GM23338 (cell line): Measurements from ENCODE around the gene SPART. TPM values are rescaled to one million over a fixed set of nuclear protein-coding genes. Genes with fewer than 3 reads are reported as not detected.

Experiments
- ATAC-seq: fragments of 200-7000 bp; cut with Tn5 transposase; 3 replicates; pipeline ENCODE4 v1.9.1; 2020
- DNase-seq: peaks from one replicate; pipeline ENCODE4 v3.0.0-alpha.2; 2015; ENCODE audit warnings: low spot score
- H2AFZ ChIP-seq: fragments of 200-600 bp; sonication (generic); 2 replicates; pipeline ENCODE4 v1.8.0; 2016; ENCODE audit warnings: antibody characterized with exemption, mild to moderate bottlenecking, moderate library complexity
- H3F3A ChIP-seq: fragments of 200-600 bp; sonication (generic); replicated peaks from 2 replicates; pipeline ENCODE4 v1.8.0; 2017; ENCODE audit warnings: antibody characterized with exemption, mixed run types, low read depth
- H3K27ac ChIP-seq: fragments of 200-600 bp; sonication (generic); 2 replicates; pipeline ENCODE4 v1.6.1; 2016; ENCODE audit warnings: low read depth
- H3K27me3 ChIP-seq: fragments of 200-600 bp; sonication (generic); 2 replicates; pipeline ENCODE4 v1.8.0; 2016; ENCODE audit warnings: mild to moderate bottlenecking, mixed run types, moderate library complexity; ENCODE audit not compliant: insufficient read depth
- H3K36me3 ChIP-seq: fragments of 200-600 bp; sonication (generic); 2 replicates; pipeline ENCODE4 v1.8.0; 2016; ENCODE audit warnings: mild to moderate bottlenecking; ENCODE audit not compliant: insufficient read depth
- H3K4me1 ChIP-seq: fragments of 200-600 bp; sonication (generic); 2 replicates; pipeline ENCODE4 v1.8.0; 2016; ENCODE audit warnings: mild to moderate bottlenecking, moderate library complexity; ENCODE audit not compliant: insufficient read depth
- H3K4me2 ChIP-seq: fragments of 200-600 bp; sonication (generic); 2 replicates; pipeline ENCODE4 v1.7.1; 2017; ENCODE audit warnings: mixed run types
- H3K4me3 ChIP-seq: fragments of 200-600 bp; sonication (generic); 2 replicates; pipeline ENCODE4 v1.6.1; 2016; ENCODE audit warnings: mixed run types
- H3K79me2 ChIP-seq: fragments of 200-600 bp; sonication (generic); replicated peaks from 2 replicates; pipeline ENCODE4 v1.8.0; 2017; ENCODE audit warnings: mild to moderate bottlenecking; ENCODE audit not compliant: insufficient read depth
- H3K9me2 ChIP-seq: fragments of 200-600 bp; sonication (generic); 2 replicates; pipeline ENCODE4 v1.8.0; 2017; ENCODE audit not compliant: insufficient read depth
- H4K20me1 ChIP-seq: fragments of 200-600 bp; sonication (generic); replicated peaks from 2 replicates; pipeline ENCODE4 v1.8.0; 2017; ENCODE audit warnings: mild to moderate bottlenecking; ENCODE audit not compliant: insufficient read depth
- H3K27ac Mint-ChIP-seq: 2 replicates; pipeline ENCODE4 v1.8.0; 2020; ENCODE audit warnings: inconsistent platforms, mild to moderate bottlenecking, moderate library complexity, mixed read lengths
- H3K27me3 Mint-ChIP-seq: 3 replicates; pipeline ENCODE4 v1.8.0; 2022; ENCODE audit warnings: low read depth, mild to moderate bottlenecking, moderate library complexity, mixed read lengths, inconsistent platforms; ENCODE audit not compliant: insufficient read depth, poor library complexity
- H3K36me3 Mint-ChIP-seq: 3 replicates; pipeline ENCODE4 v1.8.0; 2021; ENCODE audit warnings: low read depth, mild to moderate bottlenecking, inconsistent platforms, moderate library complexity, mixed read lengths
- H3K4me1 Mint-ChIP-seq: 3 replicates; pipeline ENCODE4 v1.8.0; 2020; ENCODE audit warnings: mild to moderate bottlenecking, inconsistent platforms, mixed read lengths
- H3K4me3 Mint-ChIP-seq: 3 replicates; pipeline ENCODE4 v1.8.0; 2021; ENCODE audit warnings: moderate library complexity, mild to moderate bottlenecking, inconsistent platforms, mixed read lengths
- H3K9me3 Mint-ChIP-seq: 3 replicates; pipeline ENCODE4 v1.8.0; 2020; ENCODE audit warnings: moderate library complexity, mild to moderate bottlenecking, inconsistent platforms, mixed read lengths
- CREB1 ChIP-seq: fragments of 250-450 bp; sonication (Bioruptor Pico); IDR thresholded peaks from 2 replicates; pipeline ENCODE4 v1.5.0; 2020; ENCODE audit warnings: low read depth, mild to moderate bottlenecking, moderate library complexity
- CTCF ChIP-seq, 2 experiments: fragments of 200-600 bp in 1 of 2; sonication (generic) in 1 of 2; conservative IDR thresholded peaks; 2 replicates each; pipeline versions ENCODE4 v1.5.1 to v1.6.1; 2016 to 2017; ENCODE audit warnings: antibody characterized with exemption in 2 of 2, low read depth in 2 of 2, mild to moderate bottlenecking in 2 of 2, moderate library complexity in 1 of 2
- EZH2 ChIP-seq: fragments of 200-600 bp; sonication (generic); IDR thresholded peaks from one replicate; pipeline ENCODE4 v1.8.0; 2017; ENCODE audit warnings: antibody characterized with exemption, mild to moderate bottlenecking, low read depth; ENCODE audit not compliant: unreplicated experiment
- EZH2phosphoT487 ChIP-seq: fragments of 200-600 bp; sonication (generic); IDR thresholded peaks from one replicate; pipeline ENCODE4 v1.8.1; 2018; ENCODE audit warnings: antibody characterized with exemption; ENCODE audit not compliant: unreplicated experiment
- JUNB ChIP-seq: IDR thresholded peaks from one replicate; pipeline ENCODE4 v1.6.1; 2016; ENCODE audit warnings: antibody characterized with exemption; ENCODE audit not compliant: unreplicated experiment
- NANOG ChIP-seq: IDR thresholded peaks from 2 replicates; pipeline ENCODE4 v1.6.1; 2016; ENCODE audit warnings: antibody characterized with exemption, borderline replicate concordance
- POLR2AphosphoS5 ChIP-seq: IDR thresholded peaks from 2 replicates; pipeline ENCODE4 v1.6.1; 2016; ENCODE audit warnings: antibody characterized with exemption, low read depth
- REST ChIP-seq: IDR thresholded peaks from one replicate; pipeline ENCODE4 v1.6.1; 2018; ENCODE audit warnings: antibody characterized with exemption; ENCODE audit not compliant: unreplicated experiment
- STAT1 ChIP-seq: IDR thresholded peaks from one replicate; pipeline ENCODE4 v1.6.1; 2016; ENCODE audit warnings: antibody characterized with exemption; ENCODE audit not compliant: unreplicated experiment
- ZNF114 ChIP-seq: fragments of 250-450 bp; sonication (Bioruptor Pico); IDR thresholded peaks from 2 replicates; pipeline ENCODE4 v1.5.0; 2020; ENCODE audit warnings: mild to moderate bottlenecking, moderate library complexity
- ZNF331 ChIP-seq: fragments of 250-450 bp; sonication (Bioruptor Pico); IDR thresholded peaks from 2 replicates; pipeline ENCODE4 v1.5.0; 2020; ENCODE audit warnings: low read depth, mild to moderate bottlenecking, moderate library complexity
- polyA plus RNA-seq: library from polyadenylated mRNA; unstranded; fragments of >200 nt; fragmentation: Nextera tagmentation; extraction: Ambion mirVana; gene quantifications from 2 replicates; pipeline ENCODE4 v1.2.1, GENCODE V29; 2016
- total RNA-seq: library from RNA; depleted of rRNA; stranded (reverse); fragments of >200 nt; shearing (Covaris generic); gene quantifications from 2 replicates; pipeline ENCODE4 v1.2.3, GENCODE V29; 2014
- TF ChIP-seq, protein P1 (sequence below): fragments of 250-450 bp; sonication (Bioruptor Pico); IDR thresholded peaks from 2 replicates; pipeline ENCODE4 v1.5.0; 2020; ENCODE audit warnings: mild to moderate bottlenecking, moderate library complexity
- TF ChIP-seq, protein P2 (sequence below): IDR thresholded peaks from 2 replicates; pipeline ENCODE4 v1.6.1; 2016; ENCODE audit warnings: antibody characterized with exemption

SPART gene
- total and polyA plus RNA-seq, 2 experiments from 2014 or later, result 109 to 116 TPM

DNA sequence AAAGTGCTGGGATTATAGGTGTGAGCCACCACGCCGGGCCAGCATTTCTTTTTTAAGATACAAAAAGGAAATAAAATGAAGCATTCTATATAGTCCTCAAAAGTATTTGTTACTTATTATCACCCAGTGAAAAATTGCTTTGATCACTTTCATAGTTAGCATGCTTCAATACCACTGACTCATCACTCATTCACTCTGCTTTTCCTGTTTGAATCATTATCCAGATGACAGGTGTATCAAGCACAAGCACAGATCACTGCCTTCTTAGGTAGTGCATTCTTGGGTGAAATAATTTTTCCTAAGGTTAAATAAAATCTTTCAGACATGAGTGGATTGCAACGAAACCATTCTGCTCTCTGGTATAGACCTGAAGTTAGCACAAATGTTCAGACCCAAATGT, 35.8 kb upstream of the SPART start:
- H3K27me3 ChIP-seq, result no peaks in the 10 kb centered on the region
- no peaks in the 10 kb centered on the region for H3K79me2 ChIP-seq
- H3K4me3 ChIP-seq, result no peak overlapping the region
- H3K4me1 ChIP-seq, result 0 out of 2 replicates have a peak, but pooled peaks cover under 1% of the 10 kb centered on the region
- ATAC-seq (no peak), DNase-seq (no peak)
- peaks cover 1% of the 10 kb centered on the region for H3K27me3 Mint-ChIP-seq
- no peaks in the 10 kb centered on the region for H3K36me3 Mint-ChIP-seq
- H3K4me3 Mint-ChIP-seq, result no peak overlapping the region
- H3K9me3 Mint-ChIP-seq, result no peaks in the 10 kb centered on the region
- TF ChIP-seq REST (no peak), STAT1 (no peak), ZNF114 (no peak), ZNF331 (no peak), NANOG (no peak), CREB1 (CRISPR knock-in tag) (no peak), CTCF (conservative IDR thresholded peaks at IDR 0.05; ENCODE audit: low read depth in 2 of 2) (no peak), EZH2 (no peak), JUNB (no peak), POLR2AphosphoS5 (no peak), EZH2phosphoT487 (no peak)
- TF ChIP-seq, protein P1, sequence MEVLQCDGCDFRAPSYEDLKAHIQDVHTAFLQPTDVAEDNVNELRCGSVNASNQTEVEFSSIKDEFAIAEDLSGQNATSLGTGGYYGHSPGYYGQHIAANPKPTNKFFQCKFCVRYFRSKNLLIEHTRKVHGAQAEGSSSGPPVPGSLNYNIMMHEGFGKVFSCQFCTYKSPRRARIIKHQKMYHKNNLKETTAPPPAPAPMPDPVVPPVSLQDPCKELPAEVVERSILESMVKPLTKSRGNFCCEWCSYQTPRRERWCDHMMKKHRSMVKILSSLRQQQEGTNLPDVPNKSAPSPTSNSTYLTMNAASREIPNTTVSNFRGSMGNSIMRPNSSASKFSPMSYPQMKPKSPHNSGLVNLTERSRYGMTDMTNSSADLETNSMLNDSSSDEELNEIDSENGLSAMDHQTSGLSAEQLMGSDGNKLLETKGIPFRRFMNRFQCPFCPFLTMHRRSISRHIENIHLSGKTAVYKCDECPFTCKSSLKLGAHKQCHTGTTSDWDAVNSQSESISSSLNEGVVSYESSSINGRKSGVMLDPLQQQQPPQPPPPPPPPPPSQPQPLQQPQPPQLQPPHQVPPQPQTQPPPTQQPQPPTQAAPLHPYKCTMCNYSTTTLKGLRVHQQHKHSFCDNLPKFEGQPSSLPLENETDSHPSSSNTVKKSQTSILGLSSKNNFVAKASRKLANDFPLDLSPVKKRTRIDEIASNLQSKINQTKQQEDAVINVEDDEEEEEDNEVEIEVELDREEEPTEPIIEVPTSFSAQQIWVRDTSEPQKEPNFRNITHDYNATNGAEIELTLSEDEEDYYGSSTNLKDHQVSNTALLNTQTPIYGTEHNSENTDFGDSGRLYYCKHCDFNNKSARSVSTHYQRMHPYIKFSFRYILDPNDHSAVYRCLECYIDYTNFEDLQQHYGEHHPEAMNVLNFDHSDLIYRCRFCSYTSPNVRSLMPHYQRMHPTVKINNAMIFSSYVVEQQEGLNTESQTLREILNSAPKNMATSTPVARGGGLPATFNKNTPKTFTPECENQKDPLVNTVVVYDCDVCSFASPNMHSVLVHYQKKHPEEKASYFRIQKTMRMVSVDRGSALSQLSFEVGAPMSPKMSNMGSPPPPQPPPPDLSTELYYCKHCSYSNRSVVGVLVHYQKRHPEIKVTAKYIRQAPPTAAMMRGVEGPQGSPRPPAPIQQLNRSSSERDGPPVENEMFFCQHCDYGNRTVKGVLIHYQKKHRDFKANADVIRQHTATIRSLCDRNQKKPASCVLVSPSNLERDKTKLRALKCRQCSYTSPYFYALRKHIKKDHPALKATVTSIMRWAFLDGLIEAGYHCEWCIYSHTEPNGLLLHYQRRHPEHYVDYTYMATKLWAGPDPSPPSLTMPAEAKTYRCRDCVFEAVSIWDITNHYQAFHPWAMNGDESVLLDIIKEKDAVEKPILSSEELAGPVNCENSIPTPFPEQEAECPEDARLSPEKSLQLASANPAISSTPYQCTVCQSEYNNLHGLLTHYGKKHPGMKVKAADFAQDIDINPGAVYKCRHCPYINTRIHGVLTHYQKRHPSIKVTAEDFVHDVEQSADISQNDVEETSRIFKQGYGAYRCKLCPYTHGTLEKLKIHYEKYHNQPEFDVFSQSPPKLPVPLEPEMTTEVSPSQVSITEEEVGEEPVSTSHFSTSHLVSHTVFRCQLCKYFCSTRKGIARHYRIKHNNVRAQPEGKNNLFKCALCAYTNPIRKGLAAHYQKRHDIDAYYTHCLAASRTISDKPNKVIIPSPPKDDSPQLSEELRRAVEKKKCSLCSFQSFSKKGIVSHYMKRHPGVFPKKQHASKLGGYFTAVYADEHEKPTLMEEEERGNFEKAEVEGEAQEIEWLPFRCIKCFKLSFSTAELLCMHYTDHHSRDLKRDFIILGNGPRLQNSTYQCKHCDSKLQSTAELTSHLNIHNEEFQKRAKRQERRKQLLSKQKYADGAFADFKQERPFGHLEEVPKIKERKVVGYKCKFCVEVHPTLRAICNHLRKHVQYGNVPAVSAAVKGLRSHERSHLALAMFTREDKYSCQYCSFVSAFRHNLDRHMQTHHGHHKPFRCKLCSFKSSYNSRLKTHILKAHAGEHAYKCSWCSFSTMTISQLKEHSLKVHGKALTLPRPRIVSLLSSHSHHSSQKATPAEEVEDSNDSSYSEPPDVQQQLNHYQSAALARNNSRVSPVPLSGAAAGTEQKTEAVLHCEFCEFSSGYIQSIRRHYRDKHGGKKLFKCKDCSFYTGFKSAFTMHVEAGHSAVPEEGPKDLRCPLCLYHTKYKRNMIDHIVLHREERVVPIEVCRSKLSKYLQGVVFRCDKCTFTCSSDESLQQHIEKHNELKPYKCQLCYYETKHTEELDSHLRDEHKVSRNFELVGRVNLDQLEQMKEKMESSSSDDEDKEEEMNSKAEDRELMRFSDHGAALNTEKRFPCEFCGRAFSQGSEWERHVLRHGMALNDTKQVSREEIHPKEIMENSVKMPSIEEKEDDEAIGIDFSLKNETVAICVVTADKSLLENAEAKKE, result no peak
- TF ChIP-seq, protein P2, sequence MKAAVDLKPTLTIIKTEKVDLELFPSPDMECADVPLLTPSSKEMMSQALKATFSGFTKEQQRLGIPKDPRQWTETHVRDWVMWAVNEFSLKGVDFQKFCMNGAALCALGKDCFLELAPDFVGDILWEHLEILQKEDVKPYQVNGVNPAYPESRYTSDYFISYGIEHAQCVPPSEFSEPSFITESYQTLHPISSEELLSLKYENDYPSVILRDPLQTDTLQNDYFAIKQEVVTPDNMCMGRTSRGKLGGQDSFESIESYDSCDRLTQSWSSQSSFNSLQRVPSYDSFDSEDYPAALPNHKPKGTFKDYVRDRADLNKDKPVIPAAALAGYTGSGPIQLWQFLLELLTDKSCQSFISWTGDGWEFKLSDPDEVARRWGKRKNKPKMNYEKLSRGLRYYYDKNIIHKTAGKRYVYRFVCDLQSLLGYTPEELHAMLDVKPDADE, result no peak
- H3K36me3 ChIP-seq, result no peaks in the 10 kb centered on the region
- no peak overlapping the region for H2AFZ ChIP-seq
- 0 out of 2 replicates have a peak, but pooled peaks cover 5% of the 10 kb centered on the region for H3K9me2 ChIP-seq
- H3K27ac Mint-ChIP-seq, result no peak overlapping the region
- H3K27ac ChIP-seq, result no peak overlapping the region
- H3K4me1 Mint-ChIP-seq, result no peaks in the 10 kb centered on the region
- H4K20me1 ChIP-seq, result no peaks in the 10 kb centered on the region
- no peaks in the 10 kb centered on the region for H3F3A ChIP-seq
- no peak overlapping the region for H3K4me2 ChIP-seq
